OCI-LY7 (cell line): Measurements from ENCODE around the gene ATP11A.

Source experiments
- EZH2phosphoT487 ChIP-seq: fragments of 200-600 bp; sonication (generic); IDR thresholded peaks from 2 replicates; pipeline ENCODE4 v1.6.1; 2018; ENCODE audit warnings: low read depth, borderline replicate concordance, mild to moderate bottlenecking, mixed run types, antibody characterized with exemption, low read length, moderate library complexity, mixed read lengths
- TF ChIP-seq, protein P1 (sequence below): fragments of 200-600 bp; sonication (generic); conservative IDR thresholded peaks from 2 replicates; pipeline ENCODE4 v1.5.1; 2014; ENCODE audit warnings: mild to moderate bottlenecking, antibody characterized with exemption, low read length, moderate library complexity, mixed read lengths

DNA sequence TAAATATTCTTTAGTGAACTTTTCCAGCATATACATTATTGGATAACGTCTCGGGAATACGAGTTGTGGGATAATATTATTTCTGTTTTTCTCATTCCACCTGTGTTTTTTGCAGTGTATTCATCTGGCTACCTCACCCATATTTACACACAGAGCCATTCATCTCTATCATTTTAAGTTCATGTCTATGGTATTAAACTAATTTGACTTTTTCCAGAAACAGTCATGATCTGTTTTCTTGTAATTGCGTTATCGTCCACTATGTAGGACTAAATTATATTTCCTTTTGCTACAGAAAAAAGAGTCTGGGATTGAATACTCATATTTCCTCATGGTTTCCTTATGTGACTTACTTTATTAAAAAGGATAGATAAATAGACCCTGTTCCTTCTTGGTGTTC, 2.7 kb downstream of the ATP11A start:
- TF ChIP-seq, protein P1, sequence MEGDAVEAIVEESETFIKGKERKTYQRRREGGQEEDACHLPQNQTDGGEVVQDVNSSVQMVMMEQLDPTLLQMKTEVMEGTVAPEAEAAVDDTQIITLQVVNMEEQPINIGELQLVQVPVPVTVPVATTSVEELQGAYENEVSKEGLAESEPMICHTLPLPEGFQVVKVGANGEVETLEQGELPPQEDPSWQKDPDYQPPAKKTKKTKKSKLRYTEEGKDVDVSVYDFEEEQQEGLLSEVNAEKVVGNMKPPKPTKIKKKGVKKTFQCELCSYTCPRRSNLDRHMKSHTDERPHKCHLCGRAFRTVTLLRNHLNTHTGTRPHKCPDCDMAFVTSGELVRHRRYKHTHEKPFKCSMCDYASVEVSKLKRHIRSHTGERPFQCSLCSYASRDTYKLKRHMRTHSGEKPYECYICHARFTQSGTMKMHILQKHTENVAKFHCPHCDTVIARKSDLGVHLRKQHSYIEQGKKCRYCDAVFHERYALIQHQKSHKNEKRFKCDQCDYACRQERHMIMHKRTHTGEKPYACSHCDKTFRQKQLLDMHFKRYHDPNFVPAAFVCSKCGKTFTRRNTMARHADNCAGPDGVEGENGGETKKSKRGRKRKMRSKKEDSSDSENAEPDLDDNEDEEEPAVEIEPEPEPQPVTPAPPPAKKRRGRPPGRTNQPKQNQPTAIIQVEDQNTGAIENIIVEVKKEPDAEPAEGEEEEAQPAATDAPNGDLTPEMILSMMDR = no peak
- TF ChIP-seq EZH2phosphoT487 = no peak
